OCI-LY3 (cell line): ENCODE results near the gene AHDC1.

Experiments
- CTCF ChIP-seq: fragments of 200-600, 300-600 bp; sonication (generic); IDR thresholded peaks from 2 replicates; pipeline ENCODE4 v1.5.1; 2014; ENCODE audit warnings: antibody characterized with exemption, low read length, low read depth
- EZH2phosphoT487 ChIP-seq: fragments of 200-600 bp; shearing (Covaris generic); IDR thresholded peaks from 2 replicates; pipeline ENCODE4 v1.6.1; 2018; ENCODE audit warnings: antibody characterized with exemption, mixed run types, low read depth

GRCh38 chr1:27622828-27623227 is 18.9 kb upstream of the AHDC1 start:
- TF ChIP-seq CTCF: no peak
- no peak for TF ChIP-seq EZH2phosphoT487
